HG03439 (cell line): ENCODE results near the gene CENPH.
"Not testable (repeated sequence)": the region's sequence is repeated elsewhere in the genome, so short reads cannot be mapped to it uniquely, and the experiment has no call there.

Experiments used
- ATAC-seq: cut with Tn5 transposase; IDR thresholded peaks from one replicate; pipeline ENCODE4 v1.9.1; 2021; ENCODE audit warnings: mild to moderate bottlenecking, moderate library complexity; ENCODE audit not compliant: unreplicated experiment

CENPH gene

GRCh38 chr5:69206528-69207190, 17.3 kb downstream of the CENPH start:
- ATAC-seq, result no peak

GRCh38 chr5:69209602-69210001, 20.2 kb downstream of the CENPH start:
- no peak for ATAC-seq

DNA sequence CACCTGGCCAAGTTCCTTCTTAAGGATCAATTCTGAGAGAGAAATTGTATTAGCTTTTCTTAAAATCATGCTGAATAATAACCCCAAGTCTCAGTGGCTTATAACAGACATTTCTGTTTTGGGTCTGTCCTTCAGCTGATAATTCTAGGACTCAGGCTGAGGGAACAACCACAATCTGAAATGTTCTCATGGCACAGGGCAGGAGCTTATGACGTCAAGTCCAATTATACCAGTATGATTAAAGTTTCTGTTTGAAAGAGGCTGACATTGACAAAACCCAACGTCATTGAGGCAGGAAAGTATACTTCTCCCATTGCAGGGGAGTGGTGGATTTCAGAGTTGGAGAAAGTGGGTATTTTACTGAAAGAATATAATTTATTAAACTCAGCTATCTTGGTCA, 21.8 kb downstream of the CENPH start:
- ATAC-seq, result no peak

DNA sequence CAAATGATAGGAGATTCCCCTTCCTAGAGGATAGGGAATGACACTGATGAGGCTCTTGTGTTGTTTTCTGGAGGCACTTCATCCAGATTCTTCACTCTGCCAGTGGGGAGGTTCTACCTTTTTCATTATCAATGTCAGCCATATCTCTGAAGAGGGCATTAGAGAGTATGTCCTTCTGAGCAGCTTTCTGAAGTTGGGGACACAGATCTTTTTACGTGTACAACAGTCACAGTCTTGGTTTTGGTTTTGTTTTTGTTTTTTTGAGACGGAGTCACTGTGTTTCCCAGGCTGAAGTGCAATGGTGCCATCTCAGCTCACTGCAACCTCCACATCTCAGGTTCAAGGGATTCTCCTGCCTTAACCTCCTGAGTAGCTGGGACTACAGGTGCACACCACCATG, 22.6 kb downstream of the CENPH start:
- no peak for ATAC-seq

DNA sequence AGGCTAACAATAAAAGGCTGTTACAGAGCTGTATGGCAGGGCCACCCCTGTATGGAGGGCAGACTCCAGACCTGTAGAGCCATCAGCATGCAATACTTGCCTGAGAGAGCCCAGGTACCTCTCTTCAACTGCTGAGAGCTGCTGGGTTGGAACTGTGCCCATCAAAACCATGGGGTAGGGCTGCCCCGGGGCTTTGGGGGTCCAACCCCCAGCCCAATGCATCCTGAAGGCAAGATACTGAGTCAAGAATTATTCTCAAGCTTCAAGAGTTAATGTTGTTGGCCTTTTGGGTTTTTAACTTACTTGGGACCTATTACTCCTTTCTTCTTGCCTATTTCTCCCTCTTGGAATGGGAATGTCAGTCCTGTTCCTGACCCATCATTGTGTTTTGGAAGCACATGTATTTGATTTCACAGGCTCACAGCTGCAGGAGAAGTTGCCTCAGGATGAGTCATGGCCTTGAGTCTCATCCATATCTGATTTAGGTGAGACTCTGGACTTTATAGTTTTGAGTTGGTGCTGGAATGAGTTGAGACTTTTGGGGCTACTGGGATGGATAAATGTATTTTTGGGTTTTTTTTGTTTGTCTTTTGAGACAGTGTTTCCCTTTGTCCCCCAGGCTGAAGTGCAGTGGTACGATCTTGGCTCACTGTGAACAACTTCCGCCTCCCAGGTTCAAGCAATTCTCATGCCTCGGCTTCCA, 24.3 kb downstream of the CENPH start:
- no peak for ATAC-seq

GRCh38 chr5:69217151-69217511, 27.7 kb downstream of the CENPH start:
- no peak for ATAC-seq

DNA sequence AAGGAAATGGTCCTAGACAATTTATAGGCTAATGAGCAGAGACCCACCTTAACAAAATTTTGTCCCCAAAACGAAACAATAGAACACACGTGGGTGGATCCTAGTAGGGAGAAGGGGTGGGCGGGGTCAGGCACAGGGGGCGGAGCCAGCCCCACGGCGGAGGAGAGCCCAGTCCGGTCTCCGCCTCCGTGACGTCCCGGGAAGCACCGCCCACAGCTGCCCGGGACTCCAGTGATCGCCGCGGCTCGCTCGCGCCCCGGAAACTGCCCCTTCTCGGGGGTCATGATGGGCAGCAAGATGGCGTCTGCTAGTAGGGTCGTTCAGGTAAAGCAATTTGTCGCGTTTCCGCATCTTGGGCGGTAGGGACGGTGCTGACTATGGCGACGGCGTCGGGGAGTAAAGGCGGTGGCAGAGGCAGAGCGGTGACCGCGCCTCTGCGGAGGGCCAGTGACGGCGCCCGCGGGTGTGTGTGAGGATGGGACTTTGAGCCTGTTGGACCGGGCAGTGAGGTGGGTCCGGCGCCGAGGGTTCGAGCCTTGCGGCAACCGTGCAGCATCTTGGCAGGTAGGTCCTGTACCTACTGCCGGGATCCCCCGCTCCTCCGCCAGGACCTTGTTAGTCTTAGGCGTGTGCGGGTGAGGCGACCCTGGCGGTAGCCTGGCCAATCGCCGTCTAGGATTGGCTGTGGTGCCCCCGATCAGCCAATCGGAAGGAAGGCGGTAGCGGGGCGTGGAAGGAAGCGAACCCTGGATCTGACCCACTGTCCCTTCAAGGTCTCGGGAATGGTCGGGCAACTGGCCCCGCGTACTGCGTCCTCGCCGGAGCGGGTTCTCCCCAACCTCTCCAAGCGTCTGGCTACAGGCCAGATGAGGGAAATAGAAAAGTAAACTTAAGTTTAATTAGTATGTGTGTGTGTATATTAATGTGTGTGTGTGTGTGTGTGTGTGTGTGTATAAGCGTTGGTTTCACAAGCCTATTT, 28.5 kb downstream of the CENPH start:
- peak; percentile 94 for ATAC-seq

DNA sequence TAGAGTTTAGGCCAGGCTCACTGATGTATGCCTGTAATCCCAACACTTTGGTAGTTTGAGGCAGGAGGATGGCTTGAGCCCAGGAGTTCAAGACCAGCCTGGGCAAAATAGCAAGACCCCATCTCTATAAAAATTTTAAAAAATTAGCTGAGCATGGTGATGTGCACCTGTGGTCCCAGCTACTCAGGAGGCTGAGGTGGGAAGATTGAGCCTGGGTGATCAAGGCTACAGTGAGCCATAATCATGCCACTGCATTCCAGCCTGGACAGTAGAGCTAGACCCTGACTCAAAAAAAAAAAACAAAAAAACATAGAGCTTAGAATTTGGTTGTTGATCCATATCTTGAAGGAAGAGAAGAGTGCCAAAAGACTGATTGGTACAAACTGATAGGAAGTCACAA, 30.6 kb downstream of the CENPH start:
- no peak for ATAC-seq

GRCh38 chr5:69220371-69220770, 31.0 kb downstream of the CENPH start:
- ATAC-seq, result not testable (repeated sequence)

GRCh38 chr5:69220833-69221232, 31.4 kb downstream of the CENPH start:
- not testable (repeated sequence) for ATAC-seq

GRCh38 chr5:69224520-69224919, 35.1 kb downstream of the CENPH start:
- no peak for ATAC-seq

- no peak for ATAC-seq
These were observed 36.5 kb downstream of the CENPH start for GRCh38 chr5:69225860-69226259.

DNA sequence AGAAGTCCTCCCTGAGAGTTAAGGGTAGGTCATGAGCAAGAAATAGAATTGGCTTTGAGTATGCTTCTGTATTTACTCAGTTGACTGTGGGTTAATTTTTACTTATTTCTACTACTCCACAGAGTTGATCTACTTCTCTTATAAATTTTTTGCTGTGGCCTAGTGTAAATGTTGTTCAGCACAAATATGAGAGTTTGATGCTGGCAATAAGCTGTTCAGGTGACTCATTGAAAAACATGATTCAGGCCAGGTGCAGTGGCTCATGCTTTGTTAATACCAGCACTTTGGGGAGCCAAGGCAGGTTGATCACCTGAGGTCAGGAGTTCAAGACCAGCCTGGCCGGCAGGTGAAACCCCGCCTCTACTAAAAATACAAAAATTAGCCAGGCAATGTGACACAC, 40.8 kb downstream of the CENPH start:
- ATAC-seq, result no peak

- no peak for ATAC-seq
These were observed 41.9 kb downstream of the CENPH start for GRCh38 chr5:69231281-69231680.

- ATAC-seq, result no peak
These were observed 42.5 kb downstream of the CENPH start for GRCh38 chr5:69231851-69232250.

- peak; percentile 97 for ATAC-seq
These were observed 45.3 kb downstream of the CENPH start, which contains the start of gene CDK7 for GRCh38 chr5:69234457-69235268. Gene CDK7 (plus strand): TSS chr5:69234886. CDS start chr5:69234976, 90 bp downstream.

DNA sequence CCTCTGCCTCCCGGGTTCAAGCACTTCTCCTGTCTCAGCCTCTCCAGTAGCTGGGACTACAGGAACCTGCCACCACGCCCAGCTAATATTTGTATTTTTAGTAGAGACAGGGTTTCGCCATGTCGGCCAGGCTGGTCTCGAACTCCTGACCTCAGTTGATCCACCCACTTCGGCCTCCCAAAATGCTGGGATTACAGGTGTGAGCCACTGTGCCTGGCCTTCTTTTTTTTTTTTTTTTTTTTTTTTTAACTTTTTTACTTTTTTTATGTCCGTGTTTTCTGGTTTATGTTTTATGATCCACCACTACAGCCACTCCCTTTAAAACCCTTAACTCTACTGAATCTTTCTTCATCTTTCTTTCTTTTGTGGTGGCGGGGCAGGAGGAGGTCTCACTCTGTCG, 47.4 kb downstream of the CENPH start:
- not testable (repeated sequence) for ATAC-seq

DNA sequence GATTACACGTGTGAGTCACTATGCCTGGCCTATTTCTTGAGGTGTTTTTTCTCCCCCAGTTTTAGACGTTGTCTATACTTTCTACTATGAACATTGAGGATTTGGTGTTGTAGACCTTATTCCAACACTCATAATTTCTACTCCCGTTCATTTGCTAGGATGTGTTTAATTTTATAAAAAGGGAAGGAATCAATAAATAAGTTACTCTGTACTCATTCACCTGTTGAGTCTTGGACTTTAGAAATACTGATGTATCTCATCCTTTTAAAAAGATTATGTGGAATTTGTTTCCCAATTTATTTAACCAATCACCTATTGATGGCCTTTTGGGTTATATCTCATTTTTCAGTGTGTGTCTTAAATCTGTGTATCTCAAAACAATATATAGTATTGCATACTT, 48.5 kb downstream of the CENPH start:
- ATAC-seq, result no peak

DNA sequence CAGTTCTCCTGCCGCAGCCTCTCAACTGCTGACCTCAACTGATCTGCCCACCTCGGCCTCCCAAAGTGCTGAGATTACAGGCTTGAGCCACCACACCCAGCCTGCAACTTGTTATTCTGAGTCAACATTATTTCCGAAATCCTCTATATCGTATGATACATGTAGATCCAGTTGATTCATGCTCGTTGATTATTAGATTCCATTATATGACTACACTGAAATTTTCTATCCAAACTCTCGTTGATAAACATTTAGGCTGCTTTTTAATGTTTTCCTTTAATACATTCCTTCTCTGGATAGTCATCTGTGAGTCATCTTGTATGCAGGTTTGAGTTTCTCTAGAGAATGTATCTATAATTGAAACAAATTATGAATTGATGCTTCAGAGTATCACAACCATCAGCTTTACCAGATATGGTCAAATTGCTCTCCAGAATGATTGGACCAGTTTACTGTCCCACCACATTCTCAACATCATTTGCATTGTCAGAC, 49.4 kb downstream of the CENPH start:
- no peak for ATAC-seq

GRCh38 chr5:69242215-69242927, 53.0 kb downstream of the CENPH start:
- ATAC-seq, result no peak
